Measurements from ENCODE around the gene ARID4B. TPM values are rescaled to one million over a fixed set of nuclear protein-coding genes. Genes with fewer than 3 reads are reported as not detected.

ARID4B gene
- total RNA-seq, 2 experiments from 2014 or later: 30.1 to 30.6 TPM

GRCh38 chr1:235124665-235125064, 203.3 kb downstream of the ARID4B start:
- peak overlapping the region; percentile 72 for H3K4me3 Mint-ChIP-seq
- DNase-seq: no peak
- H3K27ac Mint-ChIP-seq: peak overlapping the region; percentile 81
- no peaks in the 10 kb centered on the region for H3K27me3 Mint-ChIP-seq
- H3K4me1 Mint-ChIP-seq: peaks cover 53% of the 10 kb centered on the region
- no peaks in the 10 kb centered on the region for H3K9me3 Mint-ChIP-seq
- H3K36me3 Mint-ChIP-seq: peaks cover 61% of the 10 kb centered on the region

GRCh38 chr1:235124111-235124510, 203.9 kb downstream of the ARID4B start:
- Mint-ChIP-seq H3K27ac (peak overlapping the region; percentile 81), H3K36me3 (peaks cover 61% of the 10 kb centered on the region), H3K4me1 (peaks cover 51% of the 10 kb centered on the region), H3K27me3 (no peaks in the 10 kb centered on the region), H3K4me3 (peak overlapping the region; percentile 72), H3K9me3 (no peaks in the 10 kb centered on the region)
- no peak for DNase-seq

- no peaks in the 10 kb centered on the region for H3K9me3 Mint-ChIP-seq
- H3K4me1 Mint-ChIP-seq: peaks cover 48% of the 10 kb centered on the region
- H3K27me3 Mint-ChIP-seq: no peaks in the 10 kb centered on the region
- peaks cover 56% of the 10 kb centered on the region for H3K36me3 Mint-ChIP-seq
- no peak overlapping the region for H3K4me3 Mint-ChIP-seq
- no peak for DNase-seq
- H3K27ac Mint-ChIP-seq: peak overlapping the region; percentile 76
These were observed 205.6 kb downstream of the ARID4B start for GRCh38 chr1:235122348-235122747.

Other genes with a start within 250 kb of the ARID4B start
- 100 to 1,000 TPM; 131 to 150 TPM for gene TOMM20, start 199.3 kb downstream of the ARID4B start, total RNA-seq
- gene RBM34, start 166.9 kb downstream of the ARID4B start, total RNA-seq: 100 to 1,000 TPM; 143 to 156 TPM
- 10 to 100 TPM; 29.4 to 29.5 TPM for gene GGPS1, start 391 bp upstream of the ARID4B start, total RNA-seq
- gene TBCE, start 39.2 kb upstream of the ARID4B start, total RNA-seq: 10 to 100 TPM; 23.3 to 25.4 TPM
- gene B3GALNT2, start 176.3 kb upstream of the ARID4B start, total RNA-seq: 10 to 100 TPM; 14.6 to 15.7 TPM

Measured in activated naive CD8-positive, alpha-beta T cell treated with anti-CD3 and anti-CD28 coated beads for 36 hours (primary cell).